Measurements from ENCODE around the gene ZNF750. TPM values are rescaled to one million over a fixed set of nuclear protein-coding genes. Genes with fewer than 3 reads are reported as not detected.

Gene ZNF750
- total and polyA plus RNA-seq, 2 of the 13 experiments (the other 11 are each of a cell fraction or from before 2014, with no cell fraction given) = not detected

DNA sequence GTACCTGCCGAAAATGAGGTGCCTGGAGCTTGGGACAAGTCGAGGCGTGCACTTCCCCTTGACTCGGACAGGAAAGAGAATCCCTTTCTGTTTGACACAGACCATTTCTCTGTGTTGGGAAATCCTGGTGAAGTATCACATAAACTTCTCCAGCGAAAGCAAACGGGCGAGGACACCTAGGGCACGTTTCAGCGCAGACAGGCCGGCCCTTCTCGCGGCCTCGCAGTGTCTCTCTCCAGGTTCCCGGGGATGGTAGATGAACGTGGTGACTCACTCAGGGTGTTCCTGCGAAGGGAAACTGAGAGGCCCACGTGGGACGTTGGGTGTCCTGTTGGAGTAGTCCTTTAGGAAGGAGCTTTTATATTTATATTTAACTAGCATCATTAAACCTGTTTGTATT, 36.3 kb upstream of the ZNF750 start:
- Histone ChIP-seq H3K9ac (ENCODE audit: insufficient read depth, low read depth, low read length) (peak overlapping the region; percentile 60), H3K27ac (ENCODE audit: extremely low read length, insufficient read depth, low read length) (peak overlapping the region; percentile 53), H3K4me1 (ENCODE audit: insufficient read depth, low read length) (peaks cover 41% of the 10 kb centered on the region), H3K9me3 (ENCODE audit: low read length) (no peaks in the 10 kb centered on the region), H3K27me3 (ENCODE audit: control insufficient read depth in 1 of 2, insufficient read depth in 2 of 2, low read length in 2 of 2) (no peaks in the 10 kb centered on the region), H2AFZ (ENCODE audit: low read length) (no peak overlapping the region), H4K20me1 (ENCODE audit: insufficient read depth, low read length) (no peaks in the 10 kb centered on the region), H3K4me2 (ENCODE audit: low read depth, low read length) (peak overlapping the region; percentile 50), H3K4me3 (replicated peaks in 1 of 3; ENCODE audit: insufficient read depth in 1 of 3, low read depth in 2 of 3, low read length in 3 of 3) (peak overlapping the region in 1 of 3 experiments; percentile 8; a peak in 1 of 6 replicates), H3K36me3 (replicated peaks in 1 of 2; ENCODE audit: control insufficient read depth in 1 of 2, insufficient read depth in 2 of 2, low read length in 2 of 2) (peaks cover 5 to 7% of the 10 kb centered on the region in 2 experiments; a peak in 4 of 5 replicates), H3K79me2 (ENCODE audit: insufficient read depth, low read length) (peaks cover 3% of the 10 kb centered on the region)
- 78% methylated on average over 18 of the region's 18 CpGs for WGBS (ENCODE audit: low lambda C conversion rate)
- POLR2A ChIA-PET = interaction anchor here (1.5 to 1.7 kb wide), 3 partner anchors 10 to 13 kb away, joined by 3 to 11 read pairs (median 8); no protein-coding TSS in a partner anchor
- peak; percentile 30 for ATAC-seq
- CTCF ChIA-PET (ENCODE audit: low intra/inter-chr PET ratio, low total read pairs) = interaction anchor here (1.5 kb wide), 1 partner anchor 21 kb away, joined by 3 read pairs; no protein-coding TSS in a partner anchor
- in situ Hi-C loops (cut with HindIII; ENCODE audit: extremely low pct_ligation_motif_present, low pct_unique_long_range_greater_than_20kb) = no loop called here
- FAIRE-seq = peak; percentile 51
- no TSS peak for BruUV-seq (replicated peaks)
- intact Hi-C loops (cut with micrococcal nuclease; ENCODE audit: unreplicated experiment) = loop anchor here (5.0 kb wide), 1 partner anchor 41 kb away; no protein-coding TSS in a partner anchor
- peak; percentile 55 for DNase-seq (ENCODE audit: low spot score)
- TF ChIP-seq BRCA1 (CRISPR knock-in tag; IDR thresholded peaks at IDR 0.05) (no peak), ZNF484 (CRISPR knock-in tag; IDR thresholded peaks at IDR 0.05; ENCODE audit: borderline replicate concordance, low read depth) (no peak), ZNF597 (CRISPR knock-in tag; IDR thresholded peaks at IDR 0.05) (no peak), ARNTL (CRISPR knock-in tag; IDR thresholded peaks at IDR 0.05) (no peak), FOSL2 (CRISPR knock-in tag; IDR thresholded peaks at IDR 0.05) (peak; percentile 86), ZNF205 (CRISPR knock-in tag; IDR thresholded peaks at IDR 0.05) (no peak), GATAD2A (CRISPR knock-in tag; IDR thresholded peaks at IDR 0.05) (no peak), SALL2 (CRISPR knock-in tag; IDR thresholded peaks at IDR 0.05) (no peak), ZNF691 (CRISPR knock-in tag; IDR thresholded peaks at IDR 0.05; ENCODE audit: borderline replicate concordance, low read depth) (no peak), NONO (IDR thresholded peaks at IDR 0.05) (no peak), NONO (CRISPR knock-in tag; conservative IDR thresholded peaks at IDR 0.05) (0 out of 2 replicates have a peak, but pooled peaks have one; percentile 32), KAT8 (CRISPR knock-in tag; IDR thresholded peaks at IDR 0.05) (0 out of 2 replicates have a peak, but pooled peaks have one; percentile 8), CEBPB (IDR thresholded peaks at IDR 0.05; ENCODE audit: borderline replicate concordance, low read depth, low read length) (peak; percentile 23; the same call in 1 of the 2 replicates), MLXIP (CRISPR knock-in tag; IDR thresholded peaks at IDR 0.05; ENCODE audit: borderline replicate concordance) (no peak), SAP130 (CRISPR knock-in tag; IDR thresholded peaks at IDR 0.05; ENCODE audit: low read depth) (0 out of 2 replicates have a peak, but pooled peaks have one; percentile 7)
- TF ChIP-seq, protein P1, sequence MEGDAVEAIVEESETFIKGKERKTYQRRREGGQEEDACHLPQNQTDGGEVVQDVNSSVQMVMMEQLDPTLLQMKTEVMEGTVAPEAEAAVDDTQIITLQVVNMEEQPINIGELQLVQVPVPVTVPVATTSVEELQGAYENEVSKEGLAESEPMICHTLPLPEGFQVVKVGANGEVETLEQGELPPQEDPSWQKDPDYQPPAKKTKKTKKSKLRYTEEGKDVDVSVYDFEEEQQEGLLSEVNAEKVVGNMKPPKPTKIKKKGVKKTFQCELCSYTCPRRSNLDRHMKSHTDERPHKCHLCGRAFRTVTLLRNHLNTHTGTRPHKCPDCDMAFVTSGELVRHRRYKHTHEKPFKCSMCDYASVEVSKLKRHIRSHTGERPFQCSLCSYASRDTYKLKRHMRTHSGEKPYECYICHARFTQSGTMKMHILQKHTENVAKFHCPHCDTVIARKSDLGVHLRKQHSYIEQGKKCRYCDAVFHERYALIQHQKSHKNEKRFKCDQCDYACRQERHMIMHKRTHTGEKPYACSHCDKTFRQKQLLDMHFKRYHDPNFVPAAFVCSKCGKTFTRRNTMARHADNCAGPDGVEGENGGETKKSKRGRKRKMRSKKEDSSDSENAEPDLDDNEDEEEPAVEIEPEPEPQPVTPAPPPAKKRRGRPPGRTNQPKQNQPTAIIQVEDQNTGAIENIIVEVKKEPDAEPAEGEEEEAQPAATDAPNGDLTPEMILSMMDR (CRISPR knock-in tag; IDR thresholded peaks at IDR 0.05) = no peak
